Coronary artery (tissue), 2 donors: Measurements from ENCODE around the gene ADAMTS15.

ENCODE experiments used
- DNase-seq: peaks from one replicate; pipeline ENCODE4 v3.0.0-alpha.2; 2017; ENCODE audit warnings: low spot score
- H3K27ac ChIP-seq, 2 donors: fragments of 200-600 bp; sonication (generic); one replicate each; pipeline ENCODE4 v1.5.1; 2016 to 2019
- H3K4me3 ChIP-seq: fragments of 200-600 bp; sonication (generic); 2 replicates; pipeline ENCODE4 v1.5.1; 2016; ENCODE audit warnings: mild to moderate bottlenecking, moderate library complexity
- TF ChIP-seq, protein P1 (sequence below): fragments of 200-600 bp; sonication (generic); IDR thresholded peaks from one replicate; pipeline ENCODE4 v1.5.1; 2019; ENCODE audit warnings: antibody characterized with exemption

Gene ADAMTS15

DNA sequence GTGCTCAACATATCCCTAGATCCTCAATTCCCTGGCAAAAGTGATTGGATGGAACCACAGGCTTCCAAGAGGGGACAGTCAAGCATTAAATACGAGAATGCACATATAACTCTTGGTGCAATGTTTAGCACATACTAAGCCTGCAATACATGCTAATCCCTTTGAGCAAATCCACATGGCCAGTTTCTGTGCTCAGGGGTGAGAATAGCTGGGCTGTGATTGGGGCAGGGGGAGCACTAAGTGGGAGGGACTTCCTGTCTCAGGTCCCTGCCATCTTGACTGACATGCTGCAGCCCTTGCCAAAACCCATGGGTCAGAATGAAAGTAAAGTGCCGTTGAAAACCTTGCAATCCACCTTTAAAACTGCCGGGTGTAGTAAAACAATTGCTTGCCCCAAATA, 2.7 kb upstream of the ADAMTS15 start:
- DNase-seq: no peak
- TF ChIP-seq, protein P1, sequence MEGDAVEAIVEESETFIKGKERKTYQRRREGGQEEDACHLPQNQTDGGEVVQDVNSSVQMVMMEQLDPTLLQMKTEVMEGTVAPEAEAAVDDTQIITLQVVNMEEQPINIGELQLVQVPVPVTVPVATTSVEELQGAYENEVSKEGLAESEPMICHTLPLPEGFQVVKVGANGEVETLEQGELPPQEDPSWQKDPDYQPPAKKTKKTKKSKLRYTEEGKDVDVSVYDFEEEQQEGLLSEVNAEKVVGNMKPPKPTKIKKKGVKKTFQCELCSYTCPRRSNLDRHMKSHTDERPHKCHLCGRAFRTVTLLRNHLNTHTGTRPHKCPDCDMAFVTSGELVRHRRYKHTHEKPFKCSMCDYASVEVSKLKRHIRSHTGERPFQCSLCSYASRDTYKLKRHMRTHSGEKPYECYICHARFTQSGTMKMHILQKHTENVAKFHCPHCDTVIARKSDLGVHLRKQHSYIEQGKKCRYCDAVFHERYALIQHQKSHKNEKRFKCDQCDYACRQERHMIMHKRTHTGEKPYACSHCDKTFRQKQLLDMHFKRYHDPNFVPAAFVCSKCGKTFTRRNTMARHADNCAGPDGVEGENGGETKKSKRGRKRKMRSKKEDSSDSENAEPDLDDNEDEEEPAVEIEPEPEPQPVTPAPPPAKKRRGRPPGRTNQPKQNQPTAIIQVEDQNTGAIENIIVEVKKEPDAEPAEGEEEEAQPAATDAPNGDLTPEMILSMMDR: no peak
- Histone ChIP-seq H3K27ac (no peak overlapping the region), H3K4me3 (no peak overlapping the region)

DNA sequence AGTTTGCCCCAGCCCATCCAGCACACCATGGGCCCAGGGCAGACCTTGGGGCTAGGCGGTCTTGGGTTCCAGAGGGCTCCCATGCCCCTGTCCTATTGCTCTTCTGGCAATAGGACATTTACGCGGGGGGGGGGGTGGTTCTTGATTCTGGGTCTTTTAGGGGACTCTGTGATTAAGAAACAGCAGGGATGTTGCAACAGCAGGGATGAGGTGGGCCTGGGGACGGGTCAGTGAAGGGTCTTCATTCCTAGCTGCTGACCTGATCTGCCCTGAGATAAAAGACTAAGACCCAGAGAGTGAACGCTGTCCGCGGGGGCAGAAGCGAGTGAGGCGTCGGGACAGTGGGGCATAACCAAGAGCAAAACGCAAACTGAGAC, 418 bp upstream of the ADAMTS15 start:
- peak overlapping the region; percentile 83 to 87 for H3K27ac ChIP-seq
- DNase-seq: no peak
- H3K4me3 ChIP-seq: peak overlapping the region; percentile 88
- TF ChIP-seq, protein P1: no peak

DNA sequence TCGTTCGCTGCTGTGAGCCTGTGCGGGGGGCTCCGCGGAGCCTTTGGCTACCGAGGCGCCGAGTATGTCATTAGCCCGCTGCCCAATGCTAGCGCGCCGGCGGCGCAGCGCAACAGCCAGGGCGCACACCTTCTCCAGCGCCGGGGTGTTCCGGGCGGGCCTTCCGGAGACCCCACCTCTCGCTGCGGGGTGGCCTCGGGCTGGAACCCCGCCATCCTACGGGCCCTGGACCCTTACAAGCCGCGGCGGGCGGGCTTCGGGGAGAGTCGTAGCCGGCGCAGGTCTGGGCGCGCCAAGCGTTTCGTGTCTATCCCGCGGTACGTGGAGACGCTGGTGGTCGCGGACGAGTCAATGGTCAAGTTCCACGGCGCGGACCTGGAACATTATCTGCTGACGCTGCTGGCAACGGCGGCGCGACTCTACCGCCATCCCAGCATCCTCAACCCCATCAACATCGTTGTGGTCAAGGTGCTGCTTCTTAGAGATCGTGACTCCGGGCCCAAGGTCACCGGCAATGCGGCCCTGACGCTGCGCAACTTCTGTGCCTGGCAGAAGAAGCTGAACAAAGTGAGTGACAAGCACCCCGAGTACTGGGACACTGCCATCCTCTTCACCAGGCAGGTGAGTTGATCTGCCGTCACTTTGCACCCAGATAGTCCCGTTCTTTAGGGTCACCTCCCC, 1.0 kb downstream of the ADAMTS15 start:
- H3K27ac ChIP-seq: peak overlapping the region; percentile 83 to 87
- TF ChIP-seq, protein P1: no peak

DNA sequence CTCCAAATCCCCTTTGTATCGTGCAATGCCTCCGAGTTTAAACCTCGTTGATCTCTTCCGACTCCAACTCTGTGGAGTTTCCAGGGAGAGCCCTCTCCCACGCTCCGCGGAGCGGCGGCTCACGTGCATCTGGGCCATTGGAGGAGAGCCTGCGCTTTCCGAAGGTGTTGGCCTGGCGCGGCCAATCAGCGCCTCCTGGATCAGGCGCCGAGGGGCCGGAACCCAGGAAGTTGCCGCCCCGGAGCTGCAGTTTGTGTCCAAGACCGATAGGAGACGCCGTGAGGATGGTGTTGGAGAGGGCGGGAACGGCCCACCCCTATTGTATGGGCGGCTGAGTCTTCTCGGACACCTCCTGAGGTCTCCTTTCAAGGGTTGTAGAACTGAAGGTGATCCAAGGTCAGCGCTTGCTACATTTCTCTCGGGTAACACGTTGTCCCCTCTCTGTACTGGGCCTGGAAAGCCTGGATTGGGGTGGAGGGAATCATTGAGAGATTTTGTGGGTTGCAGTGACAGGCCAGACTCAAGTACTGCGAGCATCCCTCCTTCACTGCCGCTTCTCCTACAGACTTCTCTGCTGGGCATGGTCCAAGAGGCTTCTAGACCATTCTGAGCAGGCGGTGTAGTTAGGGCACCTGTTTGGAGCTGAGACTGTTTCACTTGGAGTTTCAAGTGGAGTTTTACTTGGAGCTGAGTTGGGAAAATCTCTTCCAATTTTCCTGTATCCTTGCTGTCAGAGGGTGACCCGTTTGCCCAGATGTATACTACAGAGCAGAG, 1.7 kb downstream of the ADAMTS15 start:
- DNase-seq: peak; percentile 94
- H3K4me3 ChIP-seq: peak overlapping the region; percentile 88
- TF ChIP-seq, protein P1: peak; percentile 85
- peak overlapping the region; percentile 83 to 87 for H3K27ac ChIP-seq

More for the DNA sequence above, 1.0 kb downstream of the ADAMTS15 start:
- H3K4me3 ChIP-seq: peak overlapping the region; percentile 88
- no peak for DNase-seq

DNA sequence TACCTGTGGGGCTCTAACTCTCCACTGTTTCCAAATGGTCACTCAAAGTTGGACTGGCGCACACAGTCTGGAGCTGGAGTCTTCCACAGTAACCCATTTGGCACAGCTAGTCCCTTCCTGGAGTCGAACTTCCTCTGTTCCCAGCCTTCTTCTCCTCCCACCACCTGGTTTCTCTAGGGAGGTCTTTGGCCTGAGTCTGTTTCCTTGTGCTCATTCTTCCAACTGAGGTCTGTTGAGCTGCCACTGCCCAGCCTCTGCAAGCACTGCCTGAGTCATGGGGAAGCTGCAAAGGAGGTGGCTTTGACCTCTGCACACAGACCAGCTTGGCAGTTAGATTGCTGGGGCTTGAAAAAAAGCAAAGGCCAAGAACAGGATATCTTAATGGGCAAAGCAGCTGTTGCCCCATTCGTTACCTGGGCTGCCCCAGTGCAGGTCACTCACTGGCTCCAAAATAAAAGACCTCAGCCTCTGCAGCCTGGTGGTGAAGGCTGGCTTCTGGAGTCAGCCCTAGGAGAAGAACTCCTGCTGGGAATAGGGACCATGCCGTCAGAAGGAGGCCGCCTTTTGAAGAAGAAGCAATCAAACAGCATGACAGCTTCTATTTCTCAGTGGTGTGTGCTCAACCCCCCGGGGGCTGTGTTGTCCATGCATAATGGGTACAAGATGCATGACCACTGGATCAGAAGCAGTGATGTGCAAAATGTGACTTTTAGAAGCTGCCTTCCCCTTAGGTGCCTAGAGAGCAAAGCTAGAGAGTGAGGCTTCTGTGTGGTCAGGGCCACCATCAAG, 3.0 kb downstream of the ADAMTS15 start:
- TF ChIP-seq, protein P1: no peak
- H3K4me3 ChIP-seq: peak overlapping the region; percentile 88
- DNase-seq: no peak
- H3K27ac ChIP-seq: peak overlapping the region; percentile 83 to 87

DNA sequence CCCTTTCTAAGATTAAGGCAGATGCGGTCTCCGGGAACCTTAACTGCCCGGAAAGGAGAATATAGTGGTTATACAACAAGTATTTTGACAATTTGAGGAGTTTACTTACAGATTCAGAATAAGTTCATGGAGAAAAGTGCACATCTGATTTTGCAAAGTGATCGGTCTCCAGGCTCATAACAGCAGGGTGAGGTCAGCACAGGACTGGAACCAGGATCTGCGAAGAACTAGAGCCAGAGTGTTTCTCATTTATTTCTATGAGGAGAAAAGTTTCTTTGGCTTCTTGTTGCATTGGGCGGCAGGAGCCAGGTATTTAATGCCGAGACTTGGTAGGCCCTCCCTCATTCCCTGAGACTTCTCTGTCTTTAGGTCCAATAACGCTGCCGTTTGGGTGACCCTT, 3.7 kb downstream of the ADAMTS15 start:
- DNase-seq: no peak
- TF ChIP-seq, protein P1: no peak
- Histone ChIP-seq H3K4me3 (peak overlapping the region; percentile 88), H3K27ac (peak overlapping the region; percentile 83 to 87)
